GM12878 (cell line): Measurements from ENCODE around the gene PNMA6F.

Experiments
- BHLHE40 ChIP-seq, 2 experiments: fragments of 450-650 bp in 1 of 2; IDR thresholded peaks; 2 replicates each; pipeline ENCODE4 v1.6.1; 2011 to 2017; ENCODE audit warnings: low read depth in 2 of 2, borderline replicate concordance in 1 of 2, improper control_type of control experiment in 1 of 2, low read length in 1 of 2, mild to moderate bottlenecking in 1 of 2
- CTCF ChIP-seq, 3 experiments: IDR thresholded peaks in 2 of 3; conservative IDR thresholded peaks in 1 of 3; 2 replicates each; pipeline ENCODE4 v1.5.1; 2011; ENCODE audit warnings: low read depth in 3 of 3, low read length in 3 of 3, mild to moderate bottlenecking in 3 of 3, control low read depth in 2 of 3, moderate library complexity in 2 of 3, inconsistent platforms in 1 of 3, mixed read lengths in 1 of 3; ENCODE audit not compliant: control insufficient read depth in 2 of 3, insufficient read depth in 1 of 3; ENCODE audit errors: extremely low read depth in 1 of 3
- GABPA ChIP-seq: IDR thresholded peaks from 2 replicates; pipeline ENCODE4 v1.6.1; 2014; ENCODE audit warnings: antibody characterized with exemption, low read depth, mild to moderate bottlenecking, inconsistent platforms
- KAT2A ChIP-seq: conservative IDR thresholded peaks from 2 replicates; pipeline ENCODE4 v1.6.1; 2011; ENCODE audit warnings: low read depth, low read length; ENCODE audit not compliant: control insufficient read depth
- MXI1 ChIP-seq: fragments of 150-350 bp; IDR thresholded peaks from 2 replicates; pipeline ENCODE4 v1.6.1; 2011; ENCODE audit warnings: low read depth, mild to moderate bottlenecking, inconsistent platforms, low read length, improper control_type of control experiment
- PBX3 ChIP-seq: IDR thresholded peaks from 2 replicates; pipeline ENCODE4 v1.6.1; 2011; ENCODE audit warnings: mild to moderate bottlenecking, low read depth, low read length, moderate library complexity; ENCODE audit not compliant: insufficient replicate concordance
- PKNOX1 ChIP-seq: fragments of 450-650 bp; IDR thresholded peaks from 2 replicates; pipeline ENCODE4 v1.6.1; 2016; ENCODE audit warnings: mild to moderate bottlenecking
- POLR2A ChIP-seq: IDR thresholded peaks from 2 replicates; pipeline ENCODE4 v1.6.1; 2011; ENCODE audit warnings: low read depth, mild to moderate bottlenecking, low read length
- ZNF687 ChIP-seq: fragments of 450-650 bp; IDR thresholded peaks from 2 replicates; pipeline ENCODE4 v1.6.1; 2017; ENCODE audit warnings: mild to moderate bottlenecking, moderate library complexity

- TF ChIP-seq PBX3, result no peak
- no peak for TF ChIP-seq CTCF (IDR thresholded peaks at IDR 0.05 in 2 of 3, conservative IDR thresholded peaks at IDR 0.05 in 1 of 3; ENCODE audit: control insufficient read depth in 2 of 3, extremely low read depth in 1 of 3, insufficient read depth in 1 of 3, low read depth in 3 of 3, low read length in 3 of 3)
- TF ChIP-seq MXI1, result no peak
- no peak for TF ChIP-seq POLR2A
- TF ChIP-seq GABPA, result no peak
- no peak for TF ChIP-seq KAT2A
- TF ChIP-seq BHLHE40 (IDR thresholded peaks at IDR 0.05; ENCODE audit: borderline replicate concordance in 1 of 2, low read depth in 2 of 2, low read length in 1 of 2), result no peak
- TF ChIP-seq ZNF687, result no peak
- TF ChIP-seq PKNOX1, result no peak
Measured at GRCh38 chrX:153317996-153318722, 3.4 kb downstream of the PNMA6F start.
